ENCODE results near the gene MAST2.
"Not testable (repeated sequence)": the region's sequence is repeated elsewhere in the genome, so short reads cannot be mapped to it uniquely, and the experiment has no call there.

DNA sequence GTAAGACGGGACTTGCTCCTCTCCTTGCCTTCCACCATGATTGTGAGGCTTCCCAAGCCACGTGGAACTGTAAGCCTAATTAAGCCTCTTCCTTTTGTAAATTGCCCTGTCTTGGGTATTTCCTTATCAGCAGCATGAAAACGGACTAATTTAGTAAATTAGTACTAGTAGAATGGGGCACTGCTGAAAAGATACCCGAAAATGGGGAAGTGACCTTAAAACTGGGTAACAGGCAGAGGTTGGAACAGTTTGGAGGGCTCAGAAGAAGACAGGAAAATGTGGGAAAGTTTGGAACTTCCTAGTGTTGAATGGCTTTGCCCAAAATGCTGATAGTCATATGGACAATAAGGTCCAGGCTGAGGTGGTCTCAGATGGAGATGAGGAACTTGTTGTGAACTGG is 253.8 kb downstream of the MAST2 start:
- TF ChIP-seq CTCF (conservative IDR thresholded peaks at IDR 0.05 in 1 of 2, IDR thresholded peaks at IDR 0.05 in 1 of 2; ENCODE audit: extremely low read depth in 1 of 2, insufficient read depth in 1 of 2, low read depth in 1 of 2, low read length in 2 of 2); EZH2 (IDR thresholded peaks at IDR 0.05; ENCODE audit: borderline replicate concordance, low read length): not testable (repeated sequence)

Measured in mammary epithelial cell (primary cell).